Suprapubic skin (tissue), 4 donors: ENCODE measurements around the gene FAM170B. TPM values are rescaled to one million over a fixed set of nuclear protein-coding genes. Genes with fewer than 3 reads are reported as not detected.

Experiments used
- DNase-seq, 2 donors: peaks; one replicate each; pipeline ENCODE4 v3.0.0-alpha.2; 2019; ENCODE audit warnings: low spot score in 2 of 2
- H3K27ac ChIP-seq: fragments of 200-600 bp; sonication (generic); one replicate; pipeline ENCODE4 v1.5.1; 2019
- H3K27me3 ChIP-seq: fragments of 200-600 bp; sonication (generic); one replicate; pipeline ENCODE4 v1.5.1; 2019
- H3K36me3 ChIP-seq: fragments of 200-600 bp; sonication (generic); one replicate; pipeline ENCODE4 v1.5.1; 2019
- H3K4me1 ChIP-seq: fragments of 200-600 bp; sonication (generic); one replicate; pipeline ENCODE4 v1.5.1; 2019
- H3K4me3 ChIP-seq: fragments of 200-600 bp; sonication (generic); one replicate; pipeline ENCODE4 v1.5.1; 2019; ENCODE audit warnings: mild to moderate bottlenecking
- H3K9me3 ChIP-seq: fragments of 200-600 bp; sonication (generic); one replicate; pipeline ENCODE4 v1.5.1; 2019
- EP300 ChIP-seq: sonication (generic); formaldehyde crosslinking; IDR thresholded peaks from one replicate; pipeline ENCODE4 v1.6.1; 2017; ENCODE audit warnings: antibody characterized with exemption
- POLR2A ChIP-seq, 2 donors: fragments of 450-650 bp; IDR thresholded peaks; one replicate each; pipeline ENCODE4 v1.6.1; 2017; ENCODE audit warnings: antibody characterized with exemption in 2 of 2, mild to moderate bottlenecking in 2 of 2, moderate library complexity in 2 of 2
- POLR2AphosphoS5 ChIP-seq, 3 donors: sonication (generic); formaldehyde crosslinking; IDR thresholded peaks; one replicate each; pipeline ENCODE4 v1.6.1; 2017; ENCODE audit warnings: antibody characterized with exemption in 3 of 3
- WGBS: methylation state at CpG from one replicate; pipeline ENCODE4 v1.1.5; 2018; 5-methylcytosine and 5-hydroxymethylcytosine counted together
- total RNA-seq, 4 donors: library from RNA; depleted of rRNA; stranded (reverse); fragments of >200 nt; gene quantifications; one replicate each; pipeline ENCODE4 v1.1.0, GENCODE V29; 2016
- TF ChIP-seq, protein P1 (sequence below), 2 donors: fragments of 200-600 bp in 1 of 2; fragments of 450-650 bp in 1 of 2; sonication (generic) in 1 of 2; IDR thresholded peaks; one replicate each; pipeline ENCODE4 v1.5.1; 2016 to 2019; ENCODE audit warnings: antibody characterized with exemption in 2 of 2, mild to moderate bottlenecking in 1 of 2, moderate library complexity in 1 of 2

The FAM170B gene
- total RNA-seq, 4 donors from 2014 or later, result not detected

DNA sequence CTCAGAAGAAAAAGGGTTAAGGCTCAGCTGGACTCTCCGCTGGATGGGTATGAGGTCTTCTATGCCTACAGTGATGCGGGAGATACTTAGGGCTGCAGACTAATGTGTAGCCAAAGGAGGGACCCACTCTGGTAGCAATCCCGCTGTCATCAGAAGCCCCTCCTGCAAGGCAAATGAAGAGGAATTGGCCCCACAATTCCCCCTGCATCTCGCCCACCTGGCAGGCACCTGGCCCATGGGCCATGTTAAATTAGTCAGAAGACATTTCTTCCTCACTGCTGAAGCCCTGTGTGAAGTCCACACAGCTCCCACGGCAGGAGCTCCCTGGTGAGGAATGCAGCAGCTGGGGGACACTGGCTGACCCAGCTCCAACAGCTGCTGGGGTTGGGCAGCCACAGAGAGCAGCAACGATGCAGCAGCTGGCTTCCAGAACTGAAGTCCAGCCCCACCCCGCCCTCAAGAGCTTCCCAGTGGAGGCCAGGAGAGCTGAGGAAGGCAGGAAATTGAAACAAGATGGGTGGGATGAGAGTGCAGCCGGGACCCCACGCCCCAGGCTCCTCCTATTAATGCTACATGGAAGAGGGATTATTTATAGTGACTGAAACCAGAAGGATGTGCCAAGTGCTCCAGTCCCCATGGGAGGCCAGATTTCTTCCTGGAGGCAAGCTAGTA lies 24.0 kb downstream of the FAM170B start:
- Histone ChIP-seq H3K27ac (no peak overlapping the region), H3K4me3 (no peak overlapping the region), H3K4me1 (peaks cover 47% of the 10 kb centered on the region)

DNA sequence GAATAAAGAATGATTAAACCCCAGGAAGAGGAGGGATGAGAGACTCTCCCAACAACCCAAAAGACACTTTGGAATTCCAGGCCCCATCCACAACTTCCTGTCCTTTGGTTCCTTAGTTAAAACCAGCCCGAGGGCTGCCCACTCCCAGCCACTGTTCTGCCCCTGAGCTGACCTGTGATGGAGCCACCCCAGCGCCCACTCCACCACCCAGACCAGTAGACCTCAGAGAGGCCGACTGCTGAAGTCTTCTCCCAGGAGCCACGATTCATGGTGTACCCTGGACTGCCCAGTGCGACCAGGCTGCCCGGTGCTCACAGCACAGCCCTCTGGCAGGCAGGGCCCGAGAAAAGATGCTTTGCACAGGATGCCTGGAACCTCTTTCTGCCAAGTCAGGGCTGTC lies 25.2 kb downstream of the FAM170B start:
- WGBS, result 95% methylated on average over 3 of the region's 7 CpGs
- Histone ChIP-seq H3K27ac (no peak overlapping the region), H3K4me1 (peaks cover 40% of the 10 kb centered on the region), H3K36me3 (no peaks in the 10 kb centered on the region), H3K4me3 (no peak overlapping the region), H3K9me3 (no peaks in the 10 kb centered on the region), H3K27me3 (no peaks in the 10 kb centered on the region)
- TF ChIP-seq EP300 (no peak), POLR2AphosphoS5 (IDR thresholded peaks at IDR 0.05) (no peak), POLR2A (IDR thresholded peaks at IDR 0.05) (no peak)
- TF ChIP-seq, protein P1, sequence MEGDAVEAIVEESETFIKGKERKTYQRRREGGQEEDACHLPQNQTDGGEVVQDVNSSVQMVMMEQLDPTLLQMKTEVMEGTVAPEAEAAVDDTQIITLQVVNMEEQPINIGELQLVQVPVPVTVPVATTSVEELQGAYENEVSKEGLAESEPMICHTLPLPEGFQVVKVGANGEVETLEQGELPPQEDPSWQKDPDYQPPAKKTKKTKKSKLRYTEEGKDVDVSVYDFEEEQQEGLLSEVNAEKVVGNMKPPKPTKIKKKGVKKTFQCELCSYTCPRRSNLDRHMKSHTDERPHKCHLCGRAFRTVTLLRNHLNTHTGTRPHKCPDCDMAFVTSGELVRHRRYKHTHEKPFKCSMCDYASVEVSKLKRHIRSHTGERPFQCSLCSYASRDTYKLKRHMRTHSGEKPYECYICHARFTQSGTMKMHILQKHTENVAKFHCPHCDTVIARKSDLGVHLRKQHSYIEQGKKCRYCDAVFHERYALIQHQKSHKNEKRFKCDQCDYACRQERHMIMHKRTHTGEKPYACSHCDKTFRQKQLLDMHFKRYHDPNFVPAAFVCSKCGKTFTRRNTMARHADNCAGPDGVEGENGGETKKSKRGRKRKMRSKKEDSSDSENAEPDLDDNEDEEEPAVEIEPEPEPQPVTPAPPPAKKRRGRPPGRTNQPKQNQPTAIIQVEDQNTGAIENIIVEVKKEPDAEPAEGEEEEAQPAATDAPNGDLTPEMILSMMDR (IDR thresholded peaks at IDR 0.05), result no peak
- no peak for DNase-seq

More for the DNA sequence above, 24.0 kb downstream of the FAM170B start:
- no peak for DNase-seq
- no peaks in the 10 kb centered on the region for H3K9me3 ChIP-seq
- TF ChIP-seq POLR2A (IDR thresholded peaks at IDR 0.05) (no peak), EP300 (no peak), POLR2AphosphoS5 (IDR thresholded peaks at IDR 0.05) (no peak)
- TF ChIP-seq, protein P1 (IDR thresholded peaks at IDR 0.05), result no peak
- H3K36me3 ChIP-seq, result no peaks in the 10 kb centered on the region
- 39% methylated on average over 8 of the region's 9 CpGs for WGBS
- no peaks in the 10 kb centered on the region for H3K27me3 ChIP-seq

DNA sequence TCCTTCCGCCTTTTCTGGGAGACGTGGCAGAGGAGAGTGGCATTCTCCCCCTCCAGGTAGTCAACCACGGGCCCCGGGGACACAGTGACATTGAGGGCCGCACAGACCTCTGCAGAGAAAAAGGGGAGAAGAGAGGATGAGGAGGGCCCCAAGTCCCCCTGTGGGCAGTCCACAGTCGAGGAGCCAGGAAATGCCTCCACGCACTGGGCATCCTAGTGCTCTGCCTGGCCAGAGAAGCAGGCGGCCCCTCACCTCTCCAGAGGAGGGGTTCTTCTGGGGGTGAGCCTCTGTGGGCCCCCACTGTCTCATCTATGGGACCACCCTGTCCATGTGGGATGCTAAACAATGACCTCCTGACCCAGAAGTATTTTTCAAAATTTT lies 25.9 kb downstream of the FAM170B start:
- TF ChIP-seq, protein P1 (IDR thresholded peaks at IDR 0.05), result no peak
- TF ChIP-seq POLR2AphosphoS5 (IDR thresholded peaks at IDR 0.05) (no peak), POLR2A (IDR thresholded peaks at IDR 0.05) (no peak), EP300 (no peak)
- Histone ChIP-seq H3K4me3 (no peak overlapping the region), H3K36me3 (no peaks in the 10 kb centered on the region), H3K27me3 (no peaks in the 10 kb centered on the region), H3K27ac (no peak overlapping the region), H3K9me3 (no peaks in the 10 kb centered on the region), H3K4me1 (peaks cover 35% of the 10 kb centered on the region)
- no peak for DNase-seq
- WGBS, result 98% methylated on average over 7 of the region's 8 CpGs

DNA sequence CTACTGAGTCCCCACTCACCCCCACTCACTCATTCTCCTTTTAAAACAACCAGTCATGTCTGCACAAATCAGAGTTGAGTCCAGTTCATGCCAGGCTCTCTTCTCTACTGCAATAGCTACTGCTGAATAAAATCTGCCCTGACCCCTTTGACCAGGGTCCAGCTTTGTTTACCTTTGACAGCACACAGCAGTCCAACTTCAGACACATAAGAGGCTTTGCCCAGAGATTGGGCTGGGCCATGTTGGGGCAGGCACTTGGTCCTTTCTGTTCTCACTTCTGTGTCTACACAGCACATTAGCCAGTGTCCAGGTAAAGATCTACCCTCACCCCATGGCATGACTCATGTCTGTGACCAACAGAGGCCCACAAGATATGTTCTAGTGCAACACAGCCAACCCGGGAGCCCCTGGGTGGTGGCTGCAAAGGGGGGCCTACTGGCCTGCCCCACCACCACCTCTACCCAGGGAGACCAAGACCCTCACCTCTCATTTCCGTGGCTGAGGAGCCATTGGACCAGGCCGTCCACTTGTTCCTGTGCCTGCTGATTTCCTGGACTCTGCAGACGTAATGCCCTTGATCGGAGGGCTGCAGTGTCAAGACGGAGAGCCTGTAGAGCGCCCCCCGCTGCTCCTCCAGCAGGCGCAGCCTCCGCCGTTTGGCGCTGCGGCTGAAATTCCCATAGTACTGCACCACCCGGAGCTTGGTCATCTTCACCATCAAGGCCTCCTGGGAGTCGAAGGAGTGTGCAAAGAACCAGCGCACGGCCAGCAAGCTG lies 26.5 kb downstream of the FAM170B start:
- H3K9me3 ChIP-seq, result no peaks in the 10 kb centered on the region
- H3K27ac ChIP-seq, result no peak overlapping the region
- no peak for DNase-seq
- no peaks in the 10 kb centered on the region for H3K27me3 ChIP-seq
- H3K4me3 ChIP-seq, result no peak overlapping the region
- H3K4me1 ChIP-seq, result peaks cover 29% of the 10 kb centered on the region
- whole genome bisulfite sequencing, result 96% methylated on average over 11 of the region's 17 CpGs
- TF ChIP-seq POLR2AphosphoS5 (IDR thresholded peaks at IDR 0.05), result no peak
- no peak for TF ChIP-seq POLR2A (IDR thresholded peaks at IDR 0.05)
- TF ChIP-seq, protein P1 (IDR thresholded peaks at IDR 0.05), result no peak
- H3K36me3 ChIP-seq, result no peaks in the 10 kb centered on the region

DNA sequence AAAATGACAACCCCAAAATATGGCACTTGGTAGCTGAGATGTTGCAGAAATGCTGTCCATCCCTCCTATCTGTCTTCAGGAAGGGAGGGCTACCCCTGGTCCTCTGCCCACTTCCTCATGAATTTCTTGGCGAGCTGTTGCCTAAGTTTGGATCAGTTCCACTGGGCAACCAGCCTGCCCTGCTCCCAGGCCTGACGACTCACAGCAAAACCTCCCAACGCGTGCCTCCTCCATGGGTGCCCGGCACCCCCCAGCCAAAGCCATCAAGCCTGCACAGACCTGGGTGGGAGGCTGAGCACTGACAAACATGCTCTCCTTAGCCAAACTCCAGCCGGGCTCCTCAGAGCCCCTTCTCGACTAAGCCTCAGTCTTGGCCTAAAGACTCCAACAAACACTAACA lies 27.4 kb downstream of the FAM170B start:
- no peak for DNase-seq
- H3K9me3 ChIP-seq, result no peaks in the 10 kb centered on the region
- H3K4me3 ChIP-seq, result no peak overlapping the region
- no peaks in the 10 kb centered on the region for H3K36me3 ChIP-seq
- no peak overlapping the region for H3K27ac ChIP-seq
- H3K4me1 ChIP-seq, result peaks cover 28% of the 10 kb centered on the region
- WGBS, result 32% methylated on average over 7 of the region's 7 CpGs
- H3K27me3 ChIP-seq, result no peaks in the 10 kb centered on the region
- TF ChIP-seq, protein P1 (IDR thresholded peaks at IDR 0.05), result no peak
- no peak for TF ChIP-seq EP300
- TF ChIP-seq POLR2AphosphoS5 (IDR thresholded peaks at IDR 0.05), result no peak
- no peak for TF ChIP-seq POLR2A (IDR thresholded peaks at IDR 0.05)
